PC-3 (cell line): ENCODE measurements around the gene KMT2C. TPM values are rescaled to one million over a fixed set of nuclear protein-coding genes. Genes with fewer than 3 reads are reported as not detected.

Experiments
- ATAC-seq: fragments of 200-7000 bp; cut with Tn5 transposase; 2 replicates; pipeline ENCODE4 v1.9.1; 2020; ENCODE audit warnings: mild to moderate bottlenecking, moderate library complexity
- BruUV-seq: library from RNA; stranded (reverse); fragments of 400-500 nt; replicated peaks from 2 replicates; lab custom pipeline; 2021; lab: Mats Ljungman, UMichigan
- CTCF ChIA-PET: fragments of 300-600 bp; sonication (Branson Sonifier 250); formaldehyde crosslinking; loops from one replicate; lab custom pipeline; 2022; ENCODE audit warnings: antibody characterized with exemption; lab: Charles Lee
- POLR2A ChIA-PET: fragments of 300-600 bp; sonication (Branson Sonifier 250); formaldehyde crosslinking; loops from one replicate; lab custom pipeline; 2022; ENCODE audit warnings: antibody characterized with exemption; ENCODE audit not compliant: unreplicated experiment; lab: Charles Lee
- DNase-seq: peaks from one replicate; pipeline ENCODE4 v3.0.0-alpha.2; 2015
- H2AFZ ChIP-seq: fragments of 300-600 bp; sonication (generic); 2 replicates; pipeline ENCODE4 v1.6.0; 2016; ENCODE audit warnings: antibody characterized with exemption, low read length
- H3F3A ChIP-seq: fragments of 300-600 bp; sonication (generic); one replicate; pipeline ENCODE4 v1.6.0; 2017; ENCODE audit warnings: antibody characterized with exemption, low read length, control low read depth, mild to moderate bottlenecking; ENCODE audit not compliant: unreplicated experiment
- H3K27ac ChIP-seq: fragments of 300-600 bp; sonication (generic); 2 replicates; pipeline ENCODE4 v1.5.1; 2016; ENCODE audit warnings: mild to moderate bottlenecking, low read length
- H3K27me3 ChIP-seq: fragments of 300-600 bp; sonication (generic); 2 replicates; pipeline ENCODE4 v1.6.1; 2016; ENCODE audit warnings: low read length, mixed read lengths
- H3K36me3 ChIP-seq: fragments of 300-600 bp; sonication (generic); 2 replicates; pipeline ENCODE4 v1.6.1; 2016; ENCODE audit warnings: low read depth, mixed run types, low read length, mixed read lengths
- H3K4me1 ChIP-seq: fragments of 300-600 bp; sonication (generic); 2 replicates; pipeline ENCODE4 v1.5.1; 2016; ENCODE audit warnings: low read length; ENCODE audit not compliant: insufficient read depth
- H3K4me2 ChIP-seq: fragments of 300-600 bp; sonication (generic); 2 replicates; pipeline ENCODE4 v1.6.0; 2016; ENCODE audit warnings: low read length
- H3K4me3 ChIP-seq: fragments of 300-600 bp; sonication (generic); 2 replicates; pipeline ENCODE4 v1.5.1; 2016; ENCODE audit warnings: mild to moderate bottlenecking, low read length, mixed read lengths
- H3K79me2 ChIP-seq: fragments of 300-600 bp; sonication (generic); 2 replicates; pipeline ENCODE4 v1.6.1; 2017; ENCODE audit warnings: low read length, mixed read lengths
- H3K9ac ChIP-seq: fragments of 300-600 bp; sonication (generic); 2 replicates; pipeline ENCODE4 v1.6.0; 2016; ENCODE audit warnings: mild to moderate bottlenecking, low read length
- H3K9me2 ChIP-seq: fragments of 300-600 bp; sonication (generic); replicated peaks from 2 replicates; pipeline ENCODE4 v1.6.1; 2016; ENCODE audit warnings: mixed run types, low read length, mixed read lengths
- H3K9me3 ChIP-seq: fragments of 300-600 bp; sonication (generic); 2 replicates; pipeline ENCODE4 v1.6.1; 2016; ENCODE audit warnings: low read length, mixed read lengths
- H4K20me1 ChIP-seq: fragments of 300-600 bp; sonication (generic); 2 replicates; pipeline ENCODE4 v1.6.1; 2016; ENCODE audit warnings: low read length, mixed read lengths
- CTCF ChIP-seq: fragments of 300-600 bp; sonication (generic); conservative IDR thresholded peaks from 2 replicates; pipeline ENCODE4 v1.5.1; 2017; ENCODE audit warnings: antibody characterized with exemption, low read depth, mild to moderate bottlenecking, low read length
- EZH2 ChIP-seq: fragments of 300-600 bp; sonication (generic); IDR thresholded peaks from one replicate; pipeline ENCODE4 v1.6.1; 2017; ENCODE audit warnings: antibody characterized with exemption, mild to moderate bottlenecking, low read length; ENCODE audit not compliant: unreplicated experiment
- EZH2phosphoT487 ChIP-seq: fragments of 300-600 bp; sonication (generic); IDR thresholded peaks from 2 replicates; pipeline ENCODE4 v1.6.1; 2018; ENCODE audit warnings: mild to moderate bottlenecking, antibody characterized with exemption, low read length, borderline replicate concordance
- intact Hi-C: fragments of 100-400 bp; cut with micrococcal nuclease; formaldehyde crosslinking; loops from 2 replicates; pipeline ENCODE4 v1.9.0; 2023
- total RNA-seq: library from RNA; depleted of rRNA; stranded (reverse); fragments of >200 nt; gene quantifications from 2 replicates; pipeline ENCODE4 v1.2.3, GENCODE V29; 2014

KMT2C gene
- total RNA-seq, 1 experiment from 2014 or later, result 15.3 TPM

- no peak for TF ChIP-seq EZH2phosphoT487
- TF ChIP-seq EZH2, result no peak
- Histone ChIP-seq H3K9me3 (no peaks in the 10 kb centered on the region), H3K79me2 (no peaks in the 10 kb centered on the region), H3K4me2 (no peak overlapping the region), H3K36me3 (peaks cover 14% of the 10 kb centered on the region; the same call in 1 of the 2 replicates), H3K9ac (no peak overlapping the region), H4K20me1 (no peaks in the 10 kb centered on the region), H3K27me3 (no peaks in the 10 kb centered on the region), H2AFZ (no peak overlapping the region), H3K9me2 (no peaks in the 10 kb centered on the region), H3K4me1 (peaks cover 6% of the 10 kb centered on the region; the same call in 1 of the 2 replicates), H3F3A (no peaks in the 10 kb centered on the region), H3K27ac (no peak overlapping the region), H3K4me3 (no peak overlapping the region)
- no TSS peak for BruUV-seq
- ATAC-seq (no peak), DNase-seq (no peak)
- intact Hi-C loops, result no loop called here
- CTCF ChIA-PET, result no interaction called here
- POLR2A ChIA-PET, result no interaction called here
Measured at GRCh38 chr7:152200395-152200794, 235.4 kb downstream of the KMT2C start.

- no TSS peak for BruUV-seq
- intact Hi-C loops, result no loop called here
- H3K27ac ChIP-seq, result no peak overlapping the region
- ATAC-seq (no peak), DNase-seq (no peak)
- ChIA-PET POLR2A (no interaction called here), CTCF (no interaction called here)
- TF ChIP-seq EZH2phosphoT487 (no peak), CTCF (no peak), EZH2 (no peak)
- H3K9me3 ChIP-seq, result no peaks in the 10 kb centered on the region
- H3K4me1 ChIP-seq, result peaks cover 6% of the 10 kb centered on the region; the same call in 1 of the 2 replicates
- no peak overlapping the region for H3K9ac ChIP-seq
- no peaks in the 10 kb centered on the region for H4K20me1 ChIP-seq
- no peaks in the 10 kb centered on the region for H3F3A ChIP-seq
- no peaks in the 10 kb centered on the region for H3K9me2 ChIP-seq
- no peak overlapping the region for H3K4me3 ChIP-seq
- peaks cover 22% of the 10 kb centered on the region; the same call in 1 of the 2 replicates for H3K36me3 ChIP-seq
- H3K4me2 ChIP-seq, result no peak overlapping the region
- H3K27me3 ChIP-seq, result no peaks in the 10 kb centered on the region
- H2AFZ ChIP-seq, result no peak overlapping the region
- no peaks in the 10 kb centered on the region for H3K79me2 ChIP-seq
Measured at GRCh38 chr7:152196391-152196790, 239.4 kb downstream of the KMT2C start.

- CTCF ChIA-PET, result no interaction called here
Measured at GRCh38 chr7:152193880-152194279, 241.9 kb downstream of the KMT2C start.

More at GRCh38 chr7:152193880-152194279, 241.9 kb downstream of the KMT2C start:
- Histone ChIP-seq H3K9me2 (no peaks in the 10 kb centered on the region), H3K4me1 (no peaks in the 10 kb centered on the region), H4K20me1 (no peaks in the 10 kb centered on the region), H3K4me3 (no peak overlapping the region), H3F3A (no peaks in the 10 kb centered on the region), H3K9me3 (no peaks in the 10 kb centered on the region), H3K36me3 (peaks cover 21% of the 10 kb centered on the region; the same call in 1 of the 2 replicates), H3K27me3 (no peaks in the 10 kb centered on the region), H3K27ac (no peak overlapping the region), H3K79me2 (no peaks in the 10 kb centered on the region), H3K4me2 (no peak overlapping the region), H3K9ac (no peak overlapping the region), H2AFZ (no peak overlapping the region)
- no TSS peak for BruUV-seq
- TF ChIP-seq CTCF (no peak), EZH2phosphoT487 (no peak), EZH2 (no peak)
- intact Hi-C loops, result no loop called here
- ATAC-seq, result no peak
- POLR2A ChIA-PET, result no interaction called here
- DNase-seq, result no peak
